ENCODE results near the gene HUS1. TPM values are rescaled to one million over a fixed set of nuclear protein-coding genes. Genes with fewer than 3 reads are reported as not detected.
"Not testable (repeated sequence)": the region's sequence is repeated elsewhere in the genome, so short reads cannot be mapped to it uniquely, and the experiment has no call there.

HUS1 gene
- total RNA-seq, 2 experiments from 2014 or later: 77.8 to 83.1 TPM

- Mint-ChIP-seq H3K27me3 (no peaks in the 10 kb centered on the region), H3K9me3 (no peaks in the 10 kb centered on the region), H3K36me3 (ENCODE audit: low read depth) (no peaks in the 10 kb centered on the region), H3K4me1 (ENCODE audit: low read depth) (no peaks in the 10 kb centered on the region), H3K27ac (no peak overlapping the region), H3K4me3 (no peak overlapping the region)
- Histone ChIP-seq H3K9me3 (ENCODE audit: control insufficient read depth in 1 of 2, insufficient read depth in 1 of 2, low read length in 2 of 2) (no peaks in the 10 kb centered on the region), H3K27ac (ENCODE audit: low read depth in 1 of 2, low read length in 2 of 2) (no peak overlapping the region), H3K27me3 (ENCODE audit: control insufficient read depth in 1 of 2, insufficient read depth in 2 of 2, low read length in 2 of 2) (no peaks in the 10 kb centered on the region), H3K4me3 (ENCODE audit: low read length) (no peak overlapping the region), H3K36me3 (ENCODE audit: insufficient read depth, low read length) (no peaks in the 10 kb centered on the region), H3K4me1 (ENCODE audit: insufficient read depth, low read length) (no peaks in the 10 kb centered on the region)
- CTCF ChIA-PET: interaction anchor here (1.0 to 2.3 kb wide), 6 partner anchors 24 to 210 kb away, joined by 4 to 25 read pairs (median 6); no protein-coding TSS in a partner anchor
- no peak for ATAC-seq (ENCODE audit: poor library complexity)
- POLR2A ChIA-PET: interaction anchor here (0.7 kb wide), 1 partner anchor 18 kb away, joined by 3 read pairs; no protein-coding TSS in a partner anchor
- no peak for DNase-seq
- TF ChIP-seq CTCF (IDR thresholded peaks at IDR 0.05): no peak
- intact Hi-C loops (cut with DNase I, micrococcal nuclease): loop anchor here (1.0 to 10.0 kb wide), 4 partner anchors 166 to 1908 kb away; no protein-coding TSS in a partner anchor
These were observed 34.7 kb downstream of the HUS1 start for GRCh38 chr7:47944536-47945260.

- Histone ChIP-seq H3K36me3 (ENCODE audit: insufficient read depth, low read length) (no peaks in the 10 kb centered on the region), H3K4me3 (ENCODE audit: low read length) (no peak overlapping the region), H3K4me1 (ENCODE audit: insufficient read depth, low read length) (no peaks in the 10 kb centered on the region), H3K9me3 (ENCODE audit: control insufficient read depth in 1 of 2, insufficient read depth in 1 of 2, low read length in 2 of 2) (no peaks in the 10 kb centered on the region), H3K27ac (ENCODE audit: low read depth in 1 of 2, low read length in 2 of 2) (no peak overlapping the region), H3K27me3 (ENCODE audit: control insufficient read depth in 1 of 2, insufficient read depth in 2 of 2, low read length in 2 of 2) (no peaks in the 10 kb centered on the region)
- intact Hi-C loops (cut with DNase I, micrococcal nuclease): loop anchor here (2.0 to 10.0 kb wide), 2 partner anchors 211 to 1221 kb away; no protein-coding TSS in a partner anchor
- CTCF ChIA-PET: interaction anchor here (2.1 to 2.3 kb wide), 2 partner anchors 166 to 211 kb away, joined by 11 to 25 read pairs; no protein-coding TSS in a partner anchor
- TF ChIP-seq CTCF (IDR thresholded peaks at IDR 0.05): no peak
- H3K4me1 Mint-ChIP-seq (ENCODE audit: low read depth): no peaks in the 10 kb centered on the region
- no peak overlapping the region for H3K4me3 Mint-ChIP-seq
- no peak for ATAC-seq (ENCODE audit: poor library complexity)
- no peaks in the 10 kb centered on the region for H3K9me3 Mint-ChIP-seq
- no peak for DNase-seq
- no peak overlapping the region for H3K27ac Mint-ChIP-seq
- no peaks in the 10 kb centered on the region for H3K36me3 Mint-ChIP-seq (ENCODE audit: low read depth)
- POLR2A ChIA-PET: no interaction called here
- no peaks in the 10 kb centered on the region for H3K27me3 Mint-ChIP-seq
These were observed 35.5 kb downstream of the HUS1 start for GRCh38 chr7:47943676-47944474.

- H3K27ac ChIP-seq (ENCODE audit: low read depth in 1 of 2, low read length in 2 of 2); H3K9me3 Mint-ChIP-seq; H3K4me1 Mint-ChIP-seq (ENCODE audit: low read depth); H3K9me3 ChIP-seq (ENCODE audit: control insufficient read depth in 1 of 2, insufficient read depth in 1 of 2, low read length in 2 of 2); H3K27me3 Mint-ChIP-seq; H3K36me3 ChIP-seq (ENCODE audit: insufficient read depth, low read length); H3K4me3 ChIP-seq (ENCODE audit: low read length); H3K27ac Mint-ChIP-seq; DNase-seq; CTCF ChIA-PET; POLR2A ChIA-PET; H3K4me3 Mint-ChIP-seq; H3K36me3 Mint-ChIP-seq (ENCODE audit: low read depth); H3K4me1 ChIP-seq (ENCODE audit: insufficient read depth, low read length); ATAC-seq (ENCODE audit: poor library complexity); H3K27me3 ChIP-seq (ENCODE audit: control insufficient read depth in 1 of 2, insufficient read depth in 2 of 2, low read length in 2 of 2): not testable (repeated sequence)
- intact Hi-C loops (cut with DNase I, micrococcal nuclease): loop anchor here (10.0 kb wide), 1 partner anchor 1222 kb away; no protein-coding TSS in a partner anchor
These were observed 36.8 kb downstream of the HUS1 start for GRCh38 chr7:47942651-47943050.

Data from CD4-positive, alpha-beta T cell (primary cell).